K562 (cell line): Measurements from ENCODE around the gene AIF1. TPM values are rescaled to one million over a fixed set of nuclear protein-coding genes. Genes with fewer than 3 reads are reported as not detected.

Experiments used
- ATAC-seq: fragments of 200-7000 bp; cut with Tn5 transposase; 3 replicates; pipeline ENCODE4 v1.9.1; 2020; ENCODE audit warnings: moderate library complexity
- BruUV-seq: library from RNA; stranded (reverse); fragments of 400-500 nt; replicated peaks from 2 replicates; lab custom pipeline; 2021; lab: Mats Ljungman, UMichigan
- CTCF ChIA-PET: fragments of 300-600 bp; formaldehyde crosslinking; extraction: SDS; loops from one replicate; lab custom pipeline; 2021; ENCODE audit warnings: low intra/inter-chr PET ratio; lab: Yijun Ruan, JAX
- POLR2A ChIA-PET: fragments of 300-600, 350-650 bp; sonication (Branson Sonifier 250); formaldehyde crosslinking; extraction: SDS; loops from one replicate; lab custom pipeline; 2021; ENCODE audit warnings: antibody characterized with exemption, inconsistent platforms; lab: Yijun Ruan, JAX
- DNase-seq, 4 experiments: peaks; one replicate each; pipeline versions ENCODE4 v3.0.0 to v3.0.0-alpha.2; 2011 to 2018; ENCODE audit warnings: low spot score in 3 of 4, mixed read lengths in 3 of 4; ENCODE audit errors: extremely low read depth in 1 of 4
- FAIRE-seq: peaks from 2 replicates; lab custom pipeline; 2011; peaks lifted over from hg19 to GRCh38; lab: Jason Lieb, UNC
- H2AFZ ChIP-seq: 2 replicates; pipeline ENCODE4 v1.6.0; 2011; ENCODE audit warnings: low read depth, low read length, control low read depth, inconsistent platforms
- H3K27ac ChIP-seq: fragments of 200-600 bp; 3 replicates; pipeline ENCODE4 v1.8.0; 2011; ENCODE audit warnings: low read depth, mild to moderate bottlenecking, control low read depth, inconsistent platforms, low read length, moderate library complexity, mixed read lengths; ENCODE audit errors: extremely low read depth
- H3K27me3 ChIP-seq, 2 experiments: fragments of 300-600 bp in 1 of 2; 2 replicates in 1 of 2; 3 replicates in 1 of 2; pipeline versions ENCODE4 v1.6.0 to v1.8.0; 2011; ENCODE audit warnings: inconsistent platforms in 2 of 2, low read length in 2 of 2, mild to moderate bottlenecking in 1 of 2, mixed read lengths in 1 of 2, moderate library complexity in 1 of 2; ENCODE audit not compliant: control insufficient read depth in 2 of 2, insufficient read depth in 2 of 2
- H3K36me3 ChIP-seq: fragments of 300-600 bp; 3 replicates; pipeline ENCODE4 v1.8.0; 2011; ENCODE audit warnings: mild to moderate bottlenecking, low read length, inconsistent platforms; ENCODE audit not compliant: control insufficient read depth, insufficient read depth
- H3K4me1 ChIP-seq, 2 experiments: fragments of 200-600 bp in 1 of 2; replicated peaks in 1 of 2; 2 replicates in 1 of 2; 3 replicates in 1 of 2; pipeline versions ENCODE4 v1.5.1 to v1.8.0; 2011; ENCODE audit warnings: inconsistent platforms in 2 of 2, low read length in 2 of 2, mild to moderate bottlenecking in 1 of 2, mixed read lengths in 1 of 2, moderate library complexity in 1 of 2; ENCODE audit not compliant: control insufficient read depth in 2 of 2, insufficient read depth in 2 of 2
- H3K4me2 ChIP-seq: 2 replicates; pipeline ENCODE4 v1.6.1; 2011; ENCODE audit warnings: low read length, control low read depth, inconsistent platforms, mixed read lengths; ENCODE audit not compliant: insufficient read depth
- H3K4me3 ChIP-seq: fragments of 200-600 bp; sonication (generic), shearing (Covaris generic); 2 replicates; pipeline ENCODE4 v1.5.1; 2016; ENCODE audit warnings: control low read depth, inconsistent platforms
- H3K79me2 ChIP-seq: fragments of 200-600 bp; 3 replicates; pipeline ENCODE4 v1.8.0; 2011; ENCODE audit warnings: low read length, inconsistent platforms; ENCODE audit not compliant: control insufficient read depth, insufficient read depth
- H3K9ac ChIP-seq, 2 experiments: 2 replicates each; pipeline versions ENCODE4 v1.6.0 to v1.6.1; 2011; ENCODE audit warnings: low read depth in 2 of 2, low read length in 2 of 2, control low read depth in 1 of 2, inconsistent platforms in 1 of 2, mild to moderate bottlenecking in 1 of 2, mixed read lengths in 1 of 2; ENCODE audit not compliant: insufficient read depth in 1 of 2
- H3K9me1 ChIP-seq: one replicate; pipeline ENCODE4 v1.6.0; 2011; ENCODE audit warnings: inconsistent platforms, mild to moderate bottlenecking, low read length, moderate library complexity; ENCODE audit not compliant: control insufficient read depth, insufficient read depth
- H3K9me3 ChIP-seq: replicated peaks from 2 replicates; pipeline ENCODE4 v1.5.1; 2011; ENCODE audit warnings: low read depth, low read length, inconsistent platforms; ENCODE audit not compliant: control insufficient read depth, insufficient read depth
- H4K20me1 ChIP-seq: replicated peaks from 2 replicates; pipeline ENCODE4 v1.6.1; 2011; ENCODE audit warnings: low read length, inconsistent platforms, mixed read lengths; ENCODE audit not compliant: control insufficient read depth, insufficient read depth
- CTCFL ChIP-seq: IDR thresholded peaks from 2 replicates; pipeline ENCODE4 v1.6.1; 2011; ENCODE audit warnings: borderline replicate concordance, low read depth, mild to moderate bottlenecking, moderate library complexity, low read length; ENCODE audit not compliant: insufficient read depth, poor library complexity, severe bottlenecking
- DMBX1 ChIP-seq: fragments of 250-450 bp; sonication (Bioruptor Pico); IDR thresholded peaks from 2 replicates; pipeline ENCODE4 v1.8.0; 2022; ENCODE audit warnings: inconsistent platforms, mild to moderate bottlenecking, moderate library complexity, borderline replicate concordance
- GTF2A2 ChIP-seq: IDR thresholded peaks from 2 replicates; pipeline ENCODE4 v1.6.1; 2016; ENCODE audit warnings: mild to moderate bottlenecking, missing genetic modification characterization, missing compliant biosample characterization
- KLF6 ChIP-seq: fragments of 250-450 bp; sonication (Bioruptor Pico); IDR thresholded peaks from 2 replicates; pipeline ENCODE4 v1.4.0; 2020; ENCODE audit warnings: mild to moderate bottlenecking, moderate library complexity, borderline replicate concordance
- MIER1 ChIP-seq: fragments of 450-650 bp; IDR thresholded peaks from 2 replicates; pipeline ENCODE4 v1.6.1; 2016; ENCODE audit warnings: antibody characterized with exemption, mild to moderate bottlenecking, low read depth
- NCOA1 ChIP-seq: fragments of 450-650 bp; IDR thresholded peaks from 2 replicates; pipeline ENCODE4 v1.6.1; 2016; ENCODE audit warnings: low read depth
- POLR2B ChIP-seq: fragments of 450-650 bp; IDR thresholded peaks from 2 replicates; pipeline ENCODE4 v1.6.1; 2018; ENCODE audit warnings: low read depth; ENCODE audit not compliant: partially characterized antibody
- RBFOX2 ChIP-seq: fragments of 200-400 bp; formaldehyde crosslinking; IDR thresholded peaks from 2 replicates; pipeline ENCODE4 v1.6.1; 2017; ENCODE audit warnings: low read depth, mild to moderate bottlenecking, low read length, moderate library complexity
- RBM22 ChIP-seq: fragments of 200-400 bp; formaldehyde crosslinking; IDR thresholded peaks from 2 replicates; pipeline ENCODE4 v1.6.1; 2018; ENCODE audit warnings: low read length, low read depth; ENCODE audit not compliant: poor library complexity, severe bottlenecking
- SMARCC2 ChIP-seq: fragments of 450-650 bp; IDR thresholded peaks from 2 replicates; pipeline ENCODE4 v1.6.1; 2017; ENCODE audit warnings: antibody characterized with exemption, moderate library complexity, mild to moderate bottlenecking, low read depth
- ZNF282 ChIP-seq: sonication (generic); formaldehyde crosslinking; IDR thresholded peaks from 2 replicates; pipeline ENCODE4 v1.8.1; 2023; ENCODE audit warnings: missing genetic modification reagents
- WGBS: fragments of 100-300 bp; shearing (Covaris generic); methylation state at CpG from one replicate; pipeline ENCODE4 v1.1.6; 2016; ENCODE audit warnings: low coverage, mixed read lengths; ENCODE audit not compliant: insufficient coverage; ENCODE audit errors: missing lambda C conversion rate; 5-methylcytosine and 5-hydroxymethylcytosine counted together
- in situ Hi-C: fragments of 300-500 bp; cut with MboI; formaldehyde crosslinking; loops from 4 replicates; pipeline ENCODE4 v1.15.0; 2018; ENCODE audit warnings: inconsistent platforms, mixed read lengths
- intact Hi-C: fragments of 100-400 bp; cut with micrococcal nuclease; formaldehyde crosslinking; loops from 2 replicates; pipeline ENCODE4 v1.14.2; 2022
- polyA plus RNA-seq, 8 experiments: library from polyadenylated mRNA; depleted of rRNA in 4 of 8; stranded (reverse) in 5 of 8; unstranded in 3 of 8; fragments of >200 nt; fragmentation: Nextera tagmentation in 2 of 8; fragmentation: Illumina TruSeq in 1 of 8; extraction: Ambion mirVana in 2 of 8; extraction: Trizol in 1 of 8; gene quantifications; 2 replicates each; pipeline versions ENCODE4 v1.2.1 to v1.2.3, GENCODE V29; 2011 to 2014; ENCODE audit warnings: inconsistent platforms in 1 of 8, missing spikeins in 1 of 8
- total RNA-seq, 7 experiments: library from RNA; depleted of rRNA in 6 of 7; stranded (reverse); fragments of >200 nt in 6 of 7; fragmentation: Illumina TruSeq in 2 of 7; extraction: Trizol in 2 of 7; gene quantifications; 2 replicates each; pipeline versions ENCODE4 v1.2.1 to v1.2.3, GENCODE V29; 2011 to 2021; ENCODE audit warnings: low replicate concordance in 1 of 7

AIF1 gene
- total and polyA plus RNA-seq, 9 of the 15 experiments (the other 6 are each of a cell fraction or from before 2014, with no cell fraction given) = 9.4 to 33.4 (median 19.4) TPM

GRCh38 chr6:31633447-31633846 is 18.4 kb downstream of the AIF1 start (continued):
- TF ChIP-seq POLR2B (peak; percentile 5), RBM22 (peak; percentile 79), CTCFL (no peak), KLF6 (CRISPR knock-in tag) (no peak), DMBX1 (CRISPR knock-in tag) (no peak), RBFOX2 (peak; percentile 55), NCOA1 (no peak)

- ChIA-PET POLR2A (interaction anchor here (0.6 to 14.8 kb wide), 6 partner anchors 8 to 80 kb away, joined by 3 to 274 read pairs (median 48); partner anchors contain the start of genes APOM, BAG6, GPANK1 and PRRC2A), CTCF (no interaction called here)
- Histone ChIP-seq H3K36me3 (peaks cover 98% of the 10 kb centered on the region), H3K4me2 (no peak overlapping the region), H3K9me1 (no peaks in the 10 kb centered on the region), H3K9ac (no peak overlapping the region), H3K27ac (no peak overlapping the region), H4K20me1 (peaks cover 27% of the 10 kb centered on the region), H3K4me3 (no peak overlapping the region), H3K4me1 (peaks cover 3 to 27% of the 10 kb centered on the region in 2 experiments; a peak in 4 of 5 replicates), H3K9me3 (no peaks in the 10 kb centered on the region), H3K79me2 (peaks cover 7% of the 10 kb centered on the region; the same call in 1 of the 3 replicates), H3K27me3 (no peaks in the 10 kb centered on the region), H2AFZ (no peak overlapping the region)
- 87% methylated on average over 3 of the region's 3 CpGs for WGBS
- ATAC-seq (no peak), DNase-seq (no peak), FAIRE-seq (peak; percentile 35)
- in situ Hi-C loops = no loop called here
- no TSS peak for BruUV-seq
- intact Hi-C loops = no loop called here
- TF ChIP-seq MIER1 = no peak
- TF ChIP-seq SMARCC2 = no peak
- TF ChIP-seq ZNF282 (CRISPR knock-in tag) = no peak
- no peak for TF ChIP-seq GTF2A2 (tag)
Observed at GRCh38 chr6:31634131-31634530, 19.1 kb downstream of the AIF1 start.
